Suppressor macrophage (primary cell): ENCODE results near the gene CD151.

Experiments
- DNase-seq, 4 experiments: peaks; one replicate each; pipeline ENCODE4 v3.0.0-alpha.2; 2020 to 2022
- total RNA-seq, 17 experiments: gene quantifications; one replicate each; lab custom pipeline; 2026; ENCODE audit warnings: mixed read lengths in 6 of 17, inconsistent platforms in 3 of 17; lab: John Stamatoyannopoulos, UW

Gene CD151
- total RNA-seq, result 81.9 to 224 (median 127) reads per million in 17 experiments

DNA sequence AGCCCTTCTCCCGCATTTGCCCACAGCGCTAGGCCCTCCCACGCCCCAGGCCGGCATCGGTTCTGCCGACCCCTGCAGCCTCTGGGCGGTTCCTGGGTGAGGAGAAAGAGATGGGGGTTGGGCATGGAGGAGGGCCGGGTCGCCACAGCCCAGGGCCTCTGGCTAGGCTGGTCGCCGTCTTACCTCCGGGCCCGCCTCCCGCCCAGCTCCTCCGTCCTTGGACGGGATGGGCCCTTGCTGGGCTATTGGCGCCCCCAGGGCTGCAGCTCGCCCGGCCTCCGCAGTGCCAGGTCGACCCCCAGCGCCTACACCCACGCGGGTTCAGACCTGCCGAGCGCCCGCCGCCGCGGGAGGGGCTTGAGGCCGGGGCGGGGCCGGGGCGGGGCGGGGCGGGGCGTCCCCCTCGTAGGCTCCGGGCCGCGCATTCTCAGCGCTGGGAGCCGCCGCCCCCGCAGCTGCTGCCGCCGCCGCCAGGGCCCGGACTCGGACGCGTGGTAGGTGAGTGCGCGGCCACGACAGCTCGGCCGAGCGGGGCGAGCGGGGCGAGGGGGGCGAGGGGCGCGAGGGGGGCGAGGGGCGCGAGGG lies at the start of gene CD151:
TSS of gene CD151 (plus strand) at position 424 of the 585 bp plus-strand sequence. CDS start 3,118 bp downstream, outside the sequence.
- peak; percentile 65 to 89 (median 78) for DNase-seq

DNA sequence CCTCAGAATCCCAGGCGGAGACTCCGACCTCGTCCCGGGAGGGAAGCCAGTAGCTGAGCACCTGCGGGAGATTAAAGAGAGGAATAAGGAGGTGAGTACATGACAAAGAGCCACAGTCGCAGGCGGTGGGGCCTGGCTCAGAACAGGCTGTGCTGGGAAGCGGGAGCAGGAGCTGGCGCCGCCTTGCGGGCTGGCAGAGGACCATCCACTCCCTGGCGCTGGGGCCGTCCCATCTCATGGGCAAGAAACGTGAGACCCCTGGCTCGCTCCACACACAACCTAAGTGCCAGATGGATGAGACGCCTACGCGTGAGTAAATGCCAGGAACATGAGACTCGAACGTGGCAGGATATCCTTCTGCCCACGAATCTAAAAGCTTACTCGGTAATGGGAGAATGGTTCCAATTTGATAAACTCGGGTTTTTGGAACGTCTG lies 49.2 kb upstream of the CD151 start:
- peak in 2 of 4 experiments; percentile 20 to 80 for DNase-seq

- DNase-seq, result no peak
These were observed 46.3 kb upstream of the CD151 start for GRCh38 chr11:786235-787083.

GRCh38 chr11:787084-787675 lies 45.6 kb upstream of the CD151 start:
- DNase-seq, result no peak

DNA sequence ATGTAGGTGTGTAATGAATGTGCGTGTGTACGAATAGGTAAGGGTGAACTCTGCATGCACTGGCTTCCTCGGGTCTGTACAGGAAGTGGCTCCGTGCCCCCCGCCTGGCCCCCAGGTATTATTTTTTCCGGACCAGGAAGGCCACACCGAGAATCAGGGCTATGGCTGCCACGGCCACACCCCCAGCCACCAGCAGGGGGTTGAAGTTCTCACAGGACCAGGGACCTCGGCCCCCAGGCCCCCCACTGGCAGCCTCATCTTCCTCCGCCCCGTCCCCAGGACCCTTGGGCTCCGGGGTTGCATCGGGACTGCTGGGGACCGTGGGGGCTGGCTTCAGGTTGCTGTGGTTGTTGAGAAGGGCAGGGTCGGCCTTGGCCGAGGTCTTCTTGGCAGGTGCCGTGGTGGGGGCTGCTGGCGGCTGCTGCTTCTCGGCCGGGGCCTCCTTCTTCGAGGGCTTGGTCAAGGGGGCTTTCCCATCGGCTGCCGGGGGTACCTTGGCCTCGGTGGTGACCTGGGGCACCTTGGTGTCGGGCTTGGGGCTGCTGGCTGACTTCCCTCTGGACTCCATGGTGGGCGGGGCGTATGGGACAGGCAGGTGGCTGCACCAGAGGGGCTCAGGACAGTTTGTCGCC lies 44.6 kb upstream of the CD151 start:
- DNase-seq, result no peak

DNA sequence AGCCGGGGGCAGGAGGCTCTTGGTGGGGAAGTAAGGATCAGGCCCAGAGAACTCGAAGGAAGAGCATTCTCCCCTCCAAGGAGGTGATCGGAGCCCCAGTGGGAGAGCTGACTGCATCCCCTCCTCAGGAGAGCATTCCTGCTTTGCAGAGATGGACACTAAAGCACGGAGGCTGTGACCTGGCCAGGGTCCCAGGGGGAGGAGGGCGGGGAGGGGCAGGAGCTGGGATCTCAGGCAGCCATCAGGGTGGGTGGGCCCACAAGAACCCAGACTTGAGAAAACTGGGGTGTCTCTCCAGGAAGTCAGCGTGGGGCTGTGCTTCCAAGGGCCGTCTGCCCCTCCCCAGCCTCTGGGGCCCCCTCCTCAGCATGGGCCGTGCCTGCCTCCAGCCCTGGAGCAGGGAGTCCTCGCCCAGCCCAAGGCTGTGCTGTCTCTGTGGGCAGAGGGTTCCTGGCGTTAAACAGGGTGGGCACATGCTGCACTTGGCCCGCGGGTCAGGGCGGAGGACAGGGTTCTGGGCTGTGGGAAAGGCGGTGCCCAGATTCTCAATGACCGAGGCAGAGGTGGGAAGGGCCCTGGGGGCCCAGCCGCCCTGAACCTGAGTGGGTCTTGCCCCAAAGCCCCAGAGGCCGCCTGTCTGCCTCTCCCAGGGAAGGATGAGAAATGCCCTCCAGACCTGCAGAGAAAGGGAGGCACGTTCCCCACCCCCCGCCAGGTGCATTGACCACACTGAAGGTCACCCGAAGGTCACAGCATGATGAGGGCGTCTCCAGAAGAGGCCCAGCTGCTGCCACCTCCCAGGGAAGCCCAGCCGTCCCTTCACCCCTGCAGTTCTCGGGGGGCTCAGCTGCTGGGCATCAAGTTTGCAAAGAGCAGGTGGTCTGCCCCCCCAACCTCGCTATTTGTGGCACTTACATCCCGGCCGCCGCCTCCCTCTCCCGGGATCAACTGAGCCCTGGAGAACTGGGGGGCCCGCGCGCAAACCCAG lies 43.5 kb upstream of the CD151 start:
- DNase-seq, result no peak

- DNase-seq, result peak in 3 of 4 experiments; percentile 19 to 50 (median 44)
These were observed 42.8 kb upstream of the CD151 start, which contains the start of gene CEND1 for GRCh38 chr11:789943-790342. Gene CEND1, minus strand, starts transcription at chr11:790090. Its CDS starts 1,514 bp downstream, at chr11:788576.

DNA sequence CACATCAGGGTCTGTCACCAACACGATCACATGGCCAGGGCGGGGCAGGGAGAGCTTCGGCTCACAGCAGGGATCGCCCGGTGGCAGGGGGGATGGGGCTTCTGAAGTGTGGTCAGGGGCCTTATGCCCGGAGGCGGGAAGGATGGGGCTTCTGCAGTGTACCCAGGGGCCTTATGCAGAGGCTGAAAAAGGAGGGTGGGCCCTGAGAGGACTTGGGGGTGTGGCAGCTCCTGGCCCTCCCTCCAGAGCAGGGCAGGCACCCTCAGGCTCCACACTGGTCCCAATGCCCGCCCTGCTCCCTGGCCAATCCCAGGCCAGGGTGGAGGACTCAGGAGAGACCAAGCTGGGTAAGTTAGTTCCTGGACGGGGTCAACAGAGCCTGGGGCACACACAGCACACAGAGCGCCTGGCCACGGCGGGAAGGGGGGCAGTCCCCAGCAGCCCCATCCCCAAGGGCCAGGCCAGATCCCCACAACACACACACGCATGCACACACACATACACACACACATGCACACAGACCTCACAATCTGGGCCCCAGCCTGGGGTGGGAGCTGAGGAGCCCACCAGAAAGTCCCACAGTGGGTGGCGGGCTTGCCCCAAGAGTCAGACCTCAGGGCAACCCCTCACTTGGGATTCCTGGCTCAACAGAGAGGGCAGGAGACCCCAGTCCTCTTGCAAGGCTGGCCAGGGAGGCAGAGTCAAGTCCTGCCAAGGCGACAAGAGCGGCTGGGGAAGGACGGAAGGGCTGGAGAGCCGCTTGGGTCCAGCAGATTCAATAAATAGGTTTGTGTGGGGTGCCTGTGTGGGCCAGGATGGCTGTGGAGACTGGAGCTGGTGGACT lies 41.8 kb upstream of the CD151 start:
- no peak for DNase-seq

GRCh38 chr11:791658-792534 lies 40.9 kb upstream of the CD151 start:
- no peak for DNase-seq

DNA sequence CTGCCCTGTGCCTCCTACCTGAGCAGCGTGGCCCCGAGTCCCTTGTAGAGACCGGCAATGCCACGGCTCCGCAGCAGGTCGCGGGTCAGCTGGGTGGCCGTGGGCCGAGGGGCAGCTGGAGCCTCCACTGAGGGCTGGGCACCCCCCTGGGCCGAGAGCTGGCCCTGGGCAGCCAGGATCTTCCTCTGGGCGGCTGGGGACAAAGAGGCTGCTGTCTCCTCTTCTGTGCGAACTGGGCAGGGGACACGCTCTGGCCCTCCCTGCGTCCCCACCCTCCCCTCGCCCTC lies 40.3 kb upstream of the CD151 start:
- DNase-seq, result no peak

- DNase-seq, result no peak
These were observed 39.9 kb upstream of the CD151 start for GRCh38 chr11:792873-793272.

GRCh38 chr11:793556-793955 lies 39.2 kb upstream of the CD151 start:
- no peak for DNase-seq

GRCh38 chr11:794013-794765 lies 38.6 kb upstream of the CD151 start:
- no peak for DNase-seq

- no peak for DNase-seq
These were observed 37.8 kb upstream of the CD151 start for GRCh38 chr11:794766-795633.

DNA sequence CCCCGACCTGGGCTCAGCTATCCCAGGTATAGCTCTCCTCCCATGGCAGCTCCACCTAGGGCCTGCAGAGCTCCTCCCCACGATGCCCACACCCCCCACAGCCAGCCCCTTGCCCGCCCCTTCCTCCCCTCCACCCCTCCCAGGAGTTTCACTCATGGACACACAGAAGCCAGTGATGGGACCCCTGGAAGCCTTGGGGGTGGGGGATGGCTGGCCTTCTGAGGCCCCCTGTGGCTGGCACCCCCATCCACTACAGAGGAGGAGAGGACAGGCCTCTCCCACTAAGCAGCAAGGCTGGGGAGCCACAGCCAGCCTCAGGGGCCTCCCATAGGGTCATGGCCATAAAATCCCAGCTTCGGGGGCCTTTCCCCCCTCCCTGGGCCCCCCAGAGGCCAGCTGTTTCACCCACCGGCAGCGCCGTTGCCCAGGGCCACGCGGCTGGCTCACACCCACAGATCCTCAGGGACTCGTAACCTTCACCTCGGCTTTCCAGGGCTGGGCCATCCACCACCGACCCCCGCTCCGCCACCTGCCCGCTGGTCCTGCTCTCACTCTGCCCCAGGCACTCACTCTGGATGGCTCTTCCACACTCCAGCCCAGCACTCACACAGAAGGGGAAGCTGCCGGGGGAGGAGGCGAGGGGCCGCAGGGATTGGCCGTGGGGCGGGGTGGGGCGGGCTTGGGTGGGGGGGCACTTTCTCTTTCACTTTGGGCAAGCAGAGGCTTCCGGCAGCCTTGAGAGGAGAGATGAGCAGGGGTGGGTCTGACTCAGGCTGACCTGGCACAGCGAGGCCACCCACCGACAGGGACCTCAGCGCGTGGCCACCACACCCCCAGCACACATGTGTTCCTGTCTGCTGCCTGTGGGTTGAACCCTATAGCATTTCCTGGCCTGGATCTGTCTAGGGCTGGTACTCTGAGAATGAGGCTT lies 36.9 kb upstream of the CD151 start:
- DNase-seq, result peak; percentile 85 to 93 (median 92)

GRCh38 chr11:796565-797295 lies 36.0 kb upstream of the CD151 start:
- no peak for DNase-seq
